MCF 10A (cell line): ENCODE results near the gene RDH12. TPM values are rescaled to one million over a fixed set of nuclear protein-coding genes. Genes with fewer than 3 reads are reported as not detected.
"Not testable (repeated sequence)": the region's sequence is repeated elsewhere in the genome, so short reads cannot be mapped to it uniquely, and the experiment has no call there.

ENCODE experiments used
- BruUV-seq: library from RNA; stranded (reverse); fragments of 400-500 nt; replicated peaks from 2 replicates; lab custom pipeline; 2021; lab: Mats Ljungman, UMichigan
- CTCF ChIA-PET: fragments of 300-600 bp; sonication (Branson Sonifier 250); formaldehyde crosslinking; extraction: SDS; loops from one replicate; lab custom pipeline; 2021; ENCODE audit warnings: antibody characterized with exemption, inconsistent platforms; lab: Yijun Ruan, JAX
- POLR2A ChIA-PET: fragments of 300-600, 350-650 bp; sonication (Branson Sonifier 250); formaldehyde crosslinking; extraction: SDS; loops from one replicate; lab custom pipeline; 2020; ENCODE audit warnings: antibody characterized with exemption, inconsistent platforms; lab: Yijun Ruan, JAX
- DNase-seq: peaks from one replicate; pipeline ENCODE4 v3.0.0-alpha.2; 2018; ENCODE audit not compliant: unreplicated experiment
- H3K27ac Mint-ChIP-seq: one replicate; pipeline ENCODE4 v1.8.0; 2022; ENCODE audit warnings: mild to moderate bottlenecking, low read depth, mixed read lengths; ENCODE audit not compliant: unreplicated experiment
- H3K27me3 Mint-ChIP-seq: one replicate; pipeline ENCODE4 v1.8.0; 2022; ENCODE audit warnings: mixed read lengths; ENCODE audit not compliant: insufficient read depth, unreplicated experiment
- H3K36me3 Mint-ChIP-seq: one replicate; pipeline ENCODE4 v1.8.0; 2022; ENCODE audit warnings: mild to moderate bottlenecking, moderate library complexity, mixed read lengths; ENCODE audit not compliant: insufficient read depth, unreplicated experiment
- H3K4me1 Mint-ChIP-seq: one replicate; pipeline ENCODE4 v1.8.0; 2022; ENCODE audit warnings: mixed read lengths; ENCODE audit not compliant: insufficient read depth, unreplicated experiment
- H3K4me3 Mint-ChIP-seq: one replicate; pipeline ENCODE4 v1.8.0; 2022; ENCODE audit warnings: mild to moderate bottlenecking, moderate library complexity, mixed read lengths; ENCODE audit not compliant: unreplicated experiment
- H3K9me3 Mint-ChIP-seq: one replicate; pipeline ENCODE4 v1.8.0; 2022; ENCODE audit warnings: mixed read lengths; ENCODE audit not compliant: unreplicated experiment
- intact Hi-C: fragments of 100-400 bp; cut with micrococcal nuclease; formaldehyde crosslinking; loops from 2 replicates; pipeline ENCODE4 v1.14.1; 2022
- total RNA-seq: library from RNA; stranded (reverse); gene quantifications from 2 replicates; pipeline ENCODE4 v1.2.3, GENCODE V29; 2022
- TF ChIP-seq, protein P1 (sequence below): fragments of 200-600 bp; IDR thresholded peaks from one replicate; pipeline ENCODE4 v1.8.0; 2022; ENCODE audit warnings: antibody characterized with exemption, mild to moderate bottlenecking; ENCODE audit not compliant: unreplicated experiment

Gene RDH12
- total RNA-seq, 1 experiment from 2014 or later, result not detected

DNA sequence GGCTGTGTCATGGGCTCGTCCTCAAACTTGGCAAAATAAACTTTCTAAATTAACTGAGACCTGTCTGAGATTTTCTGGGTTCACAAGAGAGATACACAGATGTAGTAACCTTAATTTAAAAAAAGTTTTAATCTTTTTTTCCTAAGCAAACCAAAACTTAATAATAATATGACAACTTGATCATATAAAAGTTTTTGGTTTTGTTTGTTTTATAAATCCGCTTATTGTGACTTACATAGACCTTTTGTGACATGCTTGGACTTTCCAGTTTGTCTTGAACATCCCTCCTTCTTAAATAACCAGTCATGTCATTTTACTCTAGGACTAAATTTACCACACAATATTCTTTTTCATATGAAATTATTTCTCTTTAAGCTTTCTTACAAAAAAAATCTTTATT lies 8.5 kb downstream of the RDH12 start:
- no peaks in the 10 kb centered on the region for H3K9me3 Mint-ChIP-seq

DNA sequence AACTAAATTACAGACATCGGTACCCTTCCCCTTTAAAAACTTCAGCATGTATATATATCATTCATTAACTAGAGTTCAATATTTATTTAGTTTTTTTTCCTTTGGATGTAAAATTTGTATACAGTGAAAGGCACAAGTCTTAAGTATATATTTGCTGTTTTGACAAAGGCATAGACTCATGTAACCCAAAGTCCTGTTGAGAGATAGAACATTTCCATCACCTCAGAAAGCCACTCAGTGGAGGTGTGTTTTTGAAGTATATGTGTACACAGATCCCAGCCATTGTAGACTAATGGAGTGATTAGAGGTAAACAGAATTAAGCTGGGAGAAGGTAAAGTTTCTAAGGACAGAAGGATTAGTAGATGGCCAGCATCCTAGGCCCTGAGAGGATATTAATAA lies 15.4 kb downstream of the RDH12 start:
- ChIA-PET CTCF (no interaction called here), POLR2A (no interaction called here)
- no peaks in the 10 kb centered on the region for H3K4me1 Mint-ChIP-seq
- no peak overlapping the region for H3K4me3 Mint-ChIP-seq
- DNase-seq, result no peak
- no peaks in the 10 kb centered on the region for H3K9me3 Mint-ChIP-seq
- BruUV-seq, result no TSS peak
- no peak overlapping the region for H3K27ac Mint-ChIP-seq
- TF ChIP-seq, protein P1, sequence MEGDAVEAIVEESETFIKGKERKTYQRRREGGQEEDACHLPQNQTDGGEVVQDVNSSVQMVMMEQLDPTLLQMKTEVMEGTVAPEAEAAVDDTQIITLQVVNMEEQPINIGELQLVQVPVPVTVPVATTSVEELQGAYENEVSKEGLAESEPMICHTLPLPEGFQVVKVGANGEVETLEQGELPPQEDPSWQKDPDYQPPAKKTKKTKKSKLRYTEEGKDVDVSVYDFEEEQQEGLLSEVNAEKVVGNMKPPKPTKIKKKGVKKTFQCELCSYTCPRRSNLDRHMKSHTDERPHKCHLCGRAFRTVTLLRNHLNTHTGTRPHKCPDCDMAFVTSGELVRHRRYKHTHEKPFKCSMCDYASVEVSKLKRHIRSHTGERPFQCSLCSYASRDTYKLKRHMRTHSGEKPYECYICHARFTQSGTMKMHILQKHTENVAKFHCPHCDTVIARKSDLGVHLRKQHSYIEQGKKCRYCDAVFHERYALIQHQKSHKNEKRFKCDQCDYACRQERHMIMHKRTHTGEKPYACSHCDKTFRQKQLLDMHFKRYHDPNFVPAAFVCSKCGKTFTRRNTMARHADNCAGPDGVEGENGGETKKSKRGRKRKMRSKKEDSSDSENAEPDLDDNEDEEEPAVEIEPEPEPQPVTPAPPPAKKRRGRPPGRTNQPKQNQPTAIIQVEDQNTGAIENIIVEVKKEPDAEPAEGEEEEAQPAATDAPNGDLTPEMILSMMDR, result no peak
- intact Hi-C loops, result no loop called here
- H3K36me3 Mint-ChIP-seq, result no peaks in the 10 kb centered on the region
- peaks cover 16% of the 10 kb centered on the region for H3K27me3 Mint-ChIP-seq

More for the DNA sequence above, 8.5 kb downstream of the RDH12 start:
- no TSS peak for BruUV-seq
- Mint-ChIP-seq H3K4me1 (no peaks in the 10 kb centered on the region), H3K27me3 (no peaks in the 10 kb centered on the region), H3K27ac (no peak overlapping the region), H3K4me3 (no peak overlapping the region), H3K36me3 (no peaks in the 10 kb centered on the region)
- ChIA-PET CTCF (interaction anchor here (0.7 to 1.1 kb wide), 2 partner anchors 8 to 33 kb away, joined by 3 read pairs; no protein-coding TSS in a partner anchor), POLR2A (interaction anchor here (0.6 to 1.3 kb wide), 4 partner anchors 10 to 345 kb away, joined by 3 to 7 read pairs (median 4); no protein-coding TSS in a partner anchor)
- TF ChIP-seq, protein P1, result no peak
- intact Hi-C loops, result no loop called here
- DNase-seq, result peak; percentile 28

DNA sequence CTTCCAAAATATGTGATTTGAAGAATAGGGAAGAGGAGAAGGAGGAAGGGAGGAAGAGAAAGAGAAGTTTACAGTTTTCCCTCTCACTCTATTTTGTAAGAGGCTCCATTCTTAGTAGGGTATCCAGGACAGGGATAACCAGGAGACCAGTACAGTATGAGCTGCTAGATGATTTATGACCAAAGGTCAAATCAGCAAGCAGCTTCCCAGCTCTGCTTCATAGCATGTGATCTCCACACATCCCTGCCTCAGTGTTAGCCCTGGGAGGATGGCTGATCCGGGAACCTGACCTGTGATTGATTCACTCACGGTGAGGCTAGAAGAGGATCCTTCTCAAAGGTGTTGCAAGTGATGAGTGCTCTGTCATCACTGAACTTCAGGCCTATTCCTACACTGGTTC lies 16.6 kb downstream of the RDH12 start:
- Mint-ChIP-seq H3K27me3 (peaks cover 27% of the 10 kb centered on the region), H3K4me1 (no peaks in the 10 kb centered on the region), H3K9me3 (no peaks in the 10 kb centered on the region), H3K4me3 (no peak overlapping the region), H3K27ac (no peak overlapping the region), H3K36me3 (no peaks in the 10 kb centered on the region)
- no TSS peak for BruUV-seq
- CTCF ChIA-PET, result interaction anchor here (0.8 to 1.8 kb wide), 3 partner anchors 14 to 1359 kb away, joined by 4 to 9 read pairs (median 9); no protein-coding TSS in a partner anchor
- POLR2A ChIA-PET, result no interaction called here
- TF ChIP-seq, protein P1, result no peak
- DNase-seq, result no peak
- intact Hi-C loops, result no loop called here

DNA sequence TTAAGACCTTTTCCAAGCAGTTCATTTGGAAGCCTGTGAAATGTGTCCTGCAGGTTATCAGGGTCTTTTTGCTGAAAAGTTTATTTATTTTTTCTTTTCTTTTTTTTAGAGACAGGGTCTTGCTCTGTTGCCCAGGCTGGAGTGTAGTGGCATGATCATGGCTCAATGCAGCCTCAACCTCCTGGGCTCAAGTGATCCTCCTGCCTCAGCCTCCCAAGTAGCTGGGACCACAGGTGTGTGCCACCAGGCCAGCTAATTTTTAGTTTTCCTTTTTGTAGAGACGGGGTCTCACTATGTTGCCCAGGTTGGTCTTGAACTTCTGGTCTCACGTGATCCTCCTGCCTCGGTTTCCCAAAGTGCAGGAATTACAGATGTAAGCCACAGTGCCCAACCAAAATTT lies 17.7 kb downstream of the RDH12 start:
- intact Hi-C loops, H3K36me3 Mint-ChIP-seq, H3K4me3 Mint-ChIP-seq, DNase-seq, H3K4me1 Mint-ChIP-seq, H3K27ac Mint-ChIP-seq, POLR2A ChIA-PET, H3K9me3 Mint-ChIP-seq, BruUV-seq: not testable (repeated sequence)
- peaks cover 27% of the 10 kb centered on the region for H3K27me3 Mint-ChIP-seq
- CTCF ChIA-PET, result interaction anchor here (0.7 to 1.8 kb wide), 4 partner anchors 15 to 292 kb away, joined by 3 to 9 read pairs (median 3); no protein-coding TSS in a partner anchor
